HepG2 (cell line): ENCODE data around the gene DMXL2. TPM values are rescaled to one million over a fixed set of nuclear protein-coding genes. Genes with fewer than 3 reads are reported as not detected.

ENCODE experiments used
- ATF1 ChIP-seq: IDR thresholded peaks from 2 replicates; pipeline ENCODE4 v1.6.1; 2016; ENCODE audit warnings: mild to moderate bottlenecking, control low read depth
- ATF5 ChIP-seq: sonication (generic); formaldehyde crosslinking; IDR thresholded peaks from 2 replicates; pipeline ENCODE4 v1.4.0; 2020; ENCODE audit warnings: mild to moderate bottlenecking, low read depth, missing genetic modification reagents
- CEBPZ ChIP-seq: IDR thresholded peaks from 2 replicates; pipeline ENCODE4 v1.6.1; 2012; ENCODE audit warnings: low read length, improper control_type of control experiment
- CREM ChIP-seq, 2 experiments: sonication (generic) in 1 of 2; formaldehyde crosslinking in 1 of 2; IDR thresholded peaks; 2 replicates each; pipeline versions ENCODE4 v1.4.0 to v1.6.1; 2016 to 2020; ENCODE audit warnings: antibody characterized with exemption in 1 of 2, mild to moderate bottlenecking in 1 of 2, missing genetic modification reagents in 1 of 2
- GABPB1 ChIP-seq: IDR thresholded peaks from 2 replicates; pipeline ENCODE4 v1.6.1; 2016; ENCODE audit warnings: mild to moderate bottlenecking, missing genetic modification reagents, moderate library complexity, missing compliant biosample characterization
- HES4 ChIP-seq: sonication (generic); formaldehyde crosslinking; IDR thresholded peaks from 2 replicates; pipeline ENCODE4 v1.9.0; 2021; ENCODE audit warnings: mild to moderate bottlenecking, missing genetic modification reagents, borderline replicate concordance
- HHEX ChIP-seq: IDR thresholded peaks from 2 replicates; pipeline ENCODE4 v1.6.1; 2016; ENCODE audit warnings: control low read depth
- KMT2B ChIP-seq: IDR thresholded peaks from 2 replicates; pipeline ENCODE4 v1.6.1; 2016; ENCODE audit warnings: missing genetic modification reagents, missing compliant biosample characterization
- MAZ ChIP-seq, 2 experiments: sonication (generic) in 1 of 2; formaldehyde crosslinking in 1 of 2; IDR thresholded peaks; 2 replicates each; pipeline versions ENCODE4 v1.5.0 to v1.6.1; 2012 to 2020; ENCODE audit warnings: low read depth in 2 of 2, mild to moderate bottlenecking in 2 of 2, borderline replicate concordance in 1 of 2, improper control_type of control experiment in 1 of 2, low read length in 1 of 2, missing genetic modification reagents in 1 of 2, moderate library complexity in 1 of 2
- NKX3-1 ChIP-seq: sonication (generic); formaldehyde crosslinking; IDR thresholded peaks from 2 replicates; pipeline ENCODE4 v1.5.0; 2020; ENCODE audit warnings: missing genetic modification reagents
- PLRG1 ChIP-seq: fragments of 450-650 bp; conservative IDR thresholded peaks from 2 replicates; pipeline ENCODE4 v1.6.1; 2016
- RORA ChIP-seq: sonication (generic); formaldehyde crosslinking; IDR thresholded peaks from 2 replicates; pipeline ENCODE4 v1.5.0; 2020; ENCODE audit warnings: mild to moderate bottlenecking, missing genetic modification reagents, moderate library complexity
- THAP7 ChIP-seq: sonication (generic); formaldehyde crosslinking; IDR thresholded peaks from 2 replicates; pipeline ENCODE4 v1.8.1; 2023; ENCODE audit warnings: mild to moderate bottlenecking, missing genetic modification reagents
- YEATS4 ChIP-seq: sonication (generic); formaldehyde crosslinking; IDR thresholded peaks from 2 replicates; pipeline ENCODE4 v1.4.0; 2020; ENCODE audit warnings: missing genetic modification reagents, borderline replicate concordance
- ZFP62 ChIP-seq: sonication (generic); formaldehyde crosslinking; IDR thresholded peaks from 2 replicates; pipeline ENCODE4 v1.4.0; 2020; ENCODE audit warnings: missing genetic modification reagents
- ZFY ChIP-seq: sonication (generic); formaldehyde crosslinking; IDR thresholded peaks from 2 replicates; pipeline ENCODE4 v1.4.0; 2020; ENCODE audit warnings: missing genetic modification reagents
- polyA plus RNA-seq, 8 experiments: library from polyadenylated mRNA; depleted of rRNA in 3 of 8; stranded (reverse) in 7 of 8; unstranded in 1 of 8; fragments of >200 nt; fragmentation: Illumina TruSeq in 4 of 8; extraction: Trizol in 4 of 8; gene quantifications; 2 replicates each; pipeline versions ENCODE4 v1.2.1 to v1.2.3, GENCODE V29; 2011 to 2016; ENCODE audit warnings: low read depth in 4 of 8, missing spikeins in 1 of 8, mixed read lengths in 1 of 8; ENCODE audit not compliant: insufficient read depth in 1 of 8
- total RNA-seq, 5 experiments: library from RNA; depleted of rRNA; stranded (reverse); fragments of >200 nt; fragmentation: Illumina TruSeq; extraction: Trizol; gene quantifications; 2 replicates each; pipeline ENCODE4 v1.2.3, GENCODE V29; 2016; ENCODE audit warnings: low read depth in 1 of 5
- TF ChIP-seq, protein P1 (sequence below): sonication (generic); formaldehyde crosslinking; IDR thresholded peaks from 2 replicates; pipeline ENCODE4 v1.4.0; 2020; ENCODE audit warnings: missing genetic modification reagents, borderline replicate concordance
- TF ChIP-seq, protein P2 (sequence below): sonication (generic); formaldehyde crosslinking; IDR thresholded peaks from 2 replicates; pipeline ENCODE4 v1.5.0; 2020; ENCODE audit warnings: missing genetic modification reagents
- TF ChIP-seq, protein P3 (sequence below): sonication (generic); formaldehyde crosslinking; IDR thresholded peaks from 2 replicates; pipeline ENCODE4 v1.4.0; 2020; ENCODE audit warnings: missing genetic modification reagents

DMXL2 gene
- total and polyA plus RNA-seq, 2 of the 13 experiments (the other 11 are each of a cell fraction or from before 2014, with no cell fraction given) = 11.6 to 15.3 TPM

GRCh38 chr15:51622604-51623370 lies at the start of gene DMXL2 (continued):
- TF ChIP-seq HES4 (peak; percentile 63; the same call in 1 of the 2 replicates), ATF1 (no peak), KMT2B (CRISPR knock-in tag) (peak; percentile 87), MAZ (IDR thresholded peaks at IDR 0.05; ENCODE audit: borderline replicate concordance, low read depth, low read length) (peak; percentile 59; the same call in 1 of the 2 replicates), MAZ (CRISPR knock-in tag; IDR thresholded peaks at IDR 0.05; ENCODE audit: low read depth) (peak; percentile 87), NKX3-1 (CRISPR knock-in tag) (no peak), THAP7 (no peak), PLRG1 (no peak), GABPB1 (peak; percentile 84), YEATS4 (CRISPR knock-in tag) (peak; percentile 43; the same call in 1 of the 2 replicates), ZFP62 (no peak), CREM (IDR thresholded peaks at IDR 0.05) (no peak), CREM (CRISPR knock-in tag; IDR thresholded peaks at IDR 0.05) (no peak), ATF5 (CRISPR knock-in tag) (no peak), ZFY (no peak), RORA (no peak), CEBPZ (no peak), HHEX (CRISPR knock-in tag) (no peak)
- TF ChIP-seq, protein P1, sequence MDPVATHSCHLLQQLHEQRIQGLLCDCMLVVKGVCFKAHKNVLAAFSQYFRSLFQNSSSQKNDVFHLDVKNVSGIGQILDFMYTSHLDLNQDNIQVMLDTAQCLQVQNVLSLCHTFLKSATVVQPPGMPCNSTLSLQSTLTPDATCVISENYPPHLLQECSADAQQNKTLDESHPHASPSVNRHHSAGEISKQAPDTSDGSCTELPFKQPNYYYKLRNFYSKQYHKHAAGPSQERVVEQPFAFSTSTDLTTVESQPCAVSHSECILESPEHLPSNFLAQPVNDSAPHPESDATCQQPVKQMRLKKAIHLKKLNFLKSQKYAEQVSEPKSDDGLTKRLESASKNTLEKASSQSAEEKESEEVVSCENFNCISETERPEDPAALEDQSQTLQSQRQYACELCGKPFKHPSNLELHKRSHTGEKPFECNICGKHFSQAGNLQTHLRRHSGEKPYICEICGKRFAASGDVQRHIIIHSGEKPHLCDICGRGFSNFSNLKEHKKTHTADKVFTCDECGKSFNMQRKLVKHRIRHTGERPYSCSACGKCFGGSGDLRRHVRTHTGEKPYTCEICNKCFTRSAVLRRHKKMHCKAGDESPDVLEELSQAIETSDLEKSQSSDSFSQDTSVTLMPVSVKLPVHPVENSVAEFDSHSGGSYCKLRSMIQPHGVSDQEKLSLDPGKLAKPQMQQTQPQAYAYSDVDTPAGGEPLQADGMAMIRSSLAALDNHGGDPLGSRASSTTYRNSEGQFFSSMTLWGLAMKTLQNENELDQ (CRISPR knock-in tag) = no peak
- TF ChIP-seq, protein P2, sequence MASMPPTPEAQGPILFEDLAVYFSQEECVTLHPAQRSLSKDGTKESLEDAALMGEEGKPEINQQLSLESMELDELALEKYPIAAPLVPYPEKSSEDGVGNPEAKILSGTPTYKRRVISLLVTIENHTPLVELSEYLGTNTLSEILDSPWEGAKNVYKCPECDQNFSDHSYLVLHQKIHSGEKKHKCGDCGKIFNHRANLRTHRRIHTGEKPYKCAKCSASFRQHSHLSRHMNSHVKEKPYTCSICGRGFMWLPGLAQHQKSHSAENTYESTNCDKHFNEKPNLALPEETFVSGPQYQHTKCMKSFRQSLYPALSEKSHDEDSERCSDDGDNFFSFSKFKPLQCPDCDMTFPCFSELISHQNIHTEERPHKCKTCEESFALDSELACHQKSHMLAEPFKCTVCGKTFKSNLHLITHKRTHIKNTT = no peak
- TF ChIP-seq, protein P3, sequence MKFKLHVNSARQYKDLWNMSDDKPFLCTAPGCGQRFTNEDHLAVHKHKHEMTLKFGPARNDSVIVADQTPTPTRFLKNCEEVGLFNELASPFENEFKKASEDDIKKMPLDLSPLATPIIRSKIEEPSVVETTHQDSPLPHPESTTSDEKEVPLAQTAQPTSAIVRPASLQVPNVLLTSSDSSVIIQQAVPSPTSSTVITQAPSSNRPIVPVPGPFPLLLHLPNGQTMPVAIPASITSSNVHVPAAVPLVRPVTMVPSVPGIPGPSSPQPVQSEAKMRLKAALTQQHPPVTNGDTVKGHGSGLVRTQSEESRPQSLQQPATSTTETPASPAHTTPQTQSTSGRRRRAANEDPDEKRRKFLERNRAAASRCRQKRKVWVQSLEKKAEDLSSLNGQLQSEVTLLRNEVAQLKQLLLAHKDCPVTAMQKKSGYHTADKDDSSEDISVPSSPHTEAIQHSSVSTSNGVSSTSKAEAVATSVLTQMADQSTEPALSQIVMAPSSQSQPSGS (CRISPR knock-in tag) = no peak
